ENCODE results near the gene RGS13.

RGS13 gene

DNA sequence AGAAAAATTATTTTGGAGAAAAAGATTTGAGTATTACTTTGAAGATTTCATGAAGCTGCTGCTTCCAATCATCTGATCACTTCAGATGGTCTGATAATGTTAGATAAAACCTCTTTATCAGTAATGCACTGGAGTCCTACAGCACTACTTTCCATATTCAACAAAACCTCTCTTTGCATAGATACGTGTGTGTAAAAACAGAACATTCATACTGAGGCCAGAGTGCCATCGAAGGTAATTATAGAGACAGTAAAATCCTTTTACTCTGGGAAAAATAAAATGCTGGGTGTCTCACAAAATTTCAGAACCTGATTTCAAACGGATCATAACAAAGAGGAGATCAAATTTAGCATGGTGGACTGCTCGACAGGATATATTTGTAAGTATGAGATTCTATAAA lies at the start of gene RGS13:
Gene RGS13 (plus strand): TSS at position 209 of the 400 bp plus-strand sequence. CDS start 8,188 bp downstream, outside the sequence.
- DNase-seq, result no peak

DNA sequence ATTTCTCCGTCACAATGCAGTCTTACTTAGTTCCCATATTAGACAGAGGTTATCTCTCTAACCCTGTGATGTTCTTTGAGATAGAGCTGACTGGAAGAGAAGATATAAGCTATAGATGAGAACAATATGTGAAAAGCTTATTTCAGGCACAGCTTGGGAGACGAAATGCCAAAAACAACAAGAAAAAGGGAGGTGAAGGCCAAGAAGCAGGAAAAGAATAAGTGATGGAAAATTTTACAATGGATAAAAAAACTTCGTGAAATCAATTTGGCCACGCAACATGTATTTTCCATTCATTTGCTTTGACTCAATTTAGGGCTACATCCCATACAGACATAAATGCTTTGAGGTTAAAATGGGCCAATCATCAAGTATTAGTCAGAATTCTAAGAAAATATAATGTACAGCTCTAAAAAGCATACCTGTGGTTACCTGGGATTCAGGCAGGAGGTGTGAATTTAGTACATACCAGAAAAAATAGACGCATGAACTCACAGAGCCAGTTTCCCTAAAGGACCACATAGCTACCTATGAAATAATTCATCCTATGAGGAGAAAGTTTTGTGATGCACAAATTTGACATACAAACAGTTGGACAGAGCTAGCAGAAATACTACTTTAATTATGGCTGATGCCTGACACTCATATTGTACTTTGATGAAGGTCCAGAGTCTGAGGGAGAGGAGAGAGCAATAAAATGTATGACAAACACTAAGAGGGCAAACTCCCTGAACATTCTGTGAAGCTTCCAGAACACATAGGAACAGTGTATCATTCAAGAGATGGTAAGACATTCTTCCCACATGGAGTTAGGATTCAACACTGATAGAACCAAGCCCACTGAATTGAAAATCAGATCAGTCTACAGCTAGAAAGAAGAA lies 48.3 kb upstream of the RGS13 start:
- no peak for DNase-seq

- no peak for DNase-seq
Measured at GRCh38 chr1:192588546-192588945, 47.4 kb upstream of the RGS13 start.

- no peak for DNase-seq
Measured at GRCh38 chr1:192589813-192590212, 46.1 kb upstream of the RGS13 start.

GRCh38 chr1:192592517-192592916 lies 43.4 kb upstream of the RGS13 start:
- DNase-seq, result no peak

- DNase-seq, result no peak
Measured at GRCh38 chr1:192592981-192593708, 42.8 kb upstream of the RGS13 start.

DNA sequence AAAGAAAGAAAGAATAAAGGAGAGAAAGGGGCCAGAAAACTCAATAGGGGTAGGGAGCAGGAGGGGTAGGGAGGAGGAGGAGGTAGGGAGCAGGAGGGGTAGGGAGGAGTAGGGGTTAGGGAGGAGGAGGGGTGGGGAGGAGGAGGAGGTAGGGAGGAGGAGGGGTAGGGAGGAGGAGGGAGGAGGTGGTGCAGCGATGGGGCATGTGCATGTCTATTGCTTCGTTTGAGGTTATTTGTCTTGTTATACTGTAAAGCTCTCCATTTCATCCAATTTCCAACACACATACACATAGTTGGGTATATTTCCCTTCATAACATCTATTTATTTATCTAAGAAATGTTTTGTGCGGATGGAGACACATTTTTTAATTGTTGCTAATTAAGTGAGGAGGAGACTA lies 40.6 kb upstream of the RGS13 start:
- no peak for DNase-seq

GRCh38 chr1:192598589-192598988 lies 37.4 kb upstream of the RGS13 start:
- DNase-seq, result no peak

DNA sequence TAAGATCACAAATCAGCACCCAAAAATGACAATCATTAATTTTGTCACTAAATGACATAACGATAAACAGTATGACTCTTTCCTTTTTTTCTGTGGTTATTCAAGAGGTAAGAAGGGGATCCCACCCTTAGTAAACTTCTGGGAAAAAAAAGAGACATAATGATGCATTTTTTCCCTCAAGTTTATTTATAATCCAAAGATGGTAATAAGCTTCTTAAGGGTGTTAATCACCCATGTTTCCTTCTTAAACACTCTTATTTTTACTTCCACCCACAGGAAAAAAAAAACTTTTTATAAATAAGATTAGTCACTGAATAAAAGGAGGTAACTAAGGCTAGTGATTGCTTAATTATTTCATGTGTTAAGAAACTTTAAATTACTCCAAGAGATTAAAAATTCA lies 35.7 kb upstream of the RGS13 start:
- no peak for DNase-seq

DNA sequence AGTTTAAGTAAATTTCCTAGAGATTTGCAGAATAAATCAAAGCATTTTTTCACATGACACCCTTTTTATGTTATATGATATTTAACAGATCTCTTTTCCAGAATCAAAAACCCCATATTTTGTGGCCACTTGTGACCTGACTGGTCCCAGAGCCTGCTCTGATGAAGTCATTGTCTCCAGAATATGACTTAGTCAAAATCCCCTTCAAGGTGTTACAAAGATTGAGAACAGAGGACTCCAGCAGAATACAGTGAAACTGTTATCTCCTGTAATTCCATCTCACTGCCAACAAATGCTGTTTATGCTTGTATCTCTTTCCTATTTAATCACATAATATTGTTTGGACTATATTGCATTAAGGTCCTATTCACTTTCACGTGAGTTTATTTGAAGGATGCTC lies 34.8 kb upstream of the RGS13 start:
- no peak for DNase-seq

DNA sequence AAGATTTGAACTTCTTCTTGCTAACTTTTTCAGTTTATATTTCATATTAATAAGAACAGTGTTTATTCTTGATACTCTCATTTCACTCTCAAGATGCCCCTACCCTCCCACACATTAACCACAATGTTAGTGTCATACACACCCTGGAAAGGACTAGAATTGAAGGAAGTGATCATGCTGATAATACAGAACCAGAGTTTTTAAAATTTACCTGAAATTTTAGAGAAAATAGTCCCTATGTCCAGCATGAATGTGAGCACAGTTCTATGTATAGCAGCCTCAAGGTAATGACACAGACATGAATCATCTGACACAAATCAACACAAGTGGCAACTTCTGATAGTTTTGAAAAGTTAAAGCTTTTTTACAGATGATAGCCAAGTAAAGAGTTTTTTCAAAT lies 34.4 kb upstream of the RGS13 start:
- no peak for DNase-seq

- DNase-seq, result no peak
Measured at GRCh38 chr1:192602757-192603156, 33.2 kb upstream of the RGS13 start.

GRCh38 chr1:192603218-192603787 lies 32.6 kb upstream of the RGS13 start:
- no peak for DNase-seq

- DNase-seq, result no peak
Measured at GRCh38 chr1:192604979-192605620, 30.8 kb upstream of the RGS13 start.

GRCh38 chr1:192608671-192609070 lies 27.3 kb upstream of the RGS13 start:
- DNase-seq, result no peak

GRCh38 chr1:192609110-192610079 lies 26.6 kb upstream of the RGS13 start:
- DNase-seq, result no peak

DNA sequence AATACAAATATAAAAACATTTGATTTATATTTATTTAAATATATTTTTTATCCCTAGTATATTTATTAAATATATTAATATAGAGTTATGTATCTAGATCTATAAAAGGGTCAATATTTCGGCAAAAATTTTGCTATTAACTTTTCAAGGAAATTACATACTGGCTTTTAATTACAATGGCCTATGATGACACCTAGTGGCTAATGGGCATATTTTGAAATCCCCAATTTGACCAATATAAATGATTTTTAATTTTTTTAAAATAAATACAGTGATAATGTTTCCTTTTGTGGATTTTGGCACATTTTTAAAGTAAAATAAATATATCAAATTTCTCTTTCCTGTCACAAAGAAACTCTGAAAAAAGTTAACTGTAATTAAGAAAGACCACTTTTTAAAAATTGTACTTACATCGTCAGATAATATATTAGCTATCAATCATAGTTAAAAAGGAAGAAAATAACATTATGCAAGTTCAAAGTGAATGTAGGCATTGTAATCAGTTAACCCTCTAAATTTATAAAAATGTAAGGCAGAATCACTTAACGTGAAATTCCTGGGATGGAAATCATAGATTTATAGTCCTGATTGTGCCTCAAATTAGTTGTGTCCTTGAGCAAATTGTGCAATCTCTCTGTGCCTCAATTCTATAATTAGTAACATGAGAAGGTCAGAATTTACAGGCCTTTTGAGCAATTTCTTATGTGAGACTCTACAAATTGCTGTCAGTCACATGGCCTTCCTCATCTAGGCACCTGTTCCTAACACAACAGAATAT lies 25.6 kb upstream of the RGS13 start:
- DNase-seq, result peak; percentile 5

- no peak for DNase-seq
Measured at GRCh38 chr1:192615055-192615454, 20.9 kb upstream of the RGS13 start.

- no peak for DNase-seq
Measured at GRCh38 chr1:192620071-192620635, 15.8 kb upstream of the RGS13 start.

GRCh38 chr1:192626366-192627179 lies 9.4 kb upstream of the RGS13 start:
- no peak for DNase-seq

All from NCI-H1092 treated with DMSO at 0.1 percent for 48 hours (cell line).